GM21390 (cell line): ENCODE data around the gene ZNF576.
"Not testable (repeated sequence)": the region's sequence is repeated elsewhere in the genome, so short reads cannot be mapped to it uniquely, and the experiment has no call there.

Experiments used
- ATAC-seq: cut with Tn5 transposase; IDR thresholded peaks from one replicate; pipeline ENCODE4 v1.9.1; 2021; ENCODE audit not compliant: unreplicated experiment

ZNF576 gene

GRCh38 chr19:43623889-43624670, 27.7 kb downstream of the ZNF576 start:
- ATAC-seq = no peak

- no peak for ATAC-seq
Measured at GRCh38 chr19:43624933-43625332, 28.5 kb downstream of the ZNF576 start.

DNA sequence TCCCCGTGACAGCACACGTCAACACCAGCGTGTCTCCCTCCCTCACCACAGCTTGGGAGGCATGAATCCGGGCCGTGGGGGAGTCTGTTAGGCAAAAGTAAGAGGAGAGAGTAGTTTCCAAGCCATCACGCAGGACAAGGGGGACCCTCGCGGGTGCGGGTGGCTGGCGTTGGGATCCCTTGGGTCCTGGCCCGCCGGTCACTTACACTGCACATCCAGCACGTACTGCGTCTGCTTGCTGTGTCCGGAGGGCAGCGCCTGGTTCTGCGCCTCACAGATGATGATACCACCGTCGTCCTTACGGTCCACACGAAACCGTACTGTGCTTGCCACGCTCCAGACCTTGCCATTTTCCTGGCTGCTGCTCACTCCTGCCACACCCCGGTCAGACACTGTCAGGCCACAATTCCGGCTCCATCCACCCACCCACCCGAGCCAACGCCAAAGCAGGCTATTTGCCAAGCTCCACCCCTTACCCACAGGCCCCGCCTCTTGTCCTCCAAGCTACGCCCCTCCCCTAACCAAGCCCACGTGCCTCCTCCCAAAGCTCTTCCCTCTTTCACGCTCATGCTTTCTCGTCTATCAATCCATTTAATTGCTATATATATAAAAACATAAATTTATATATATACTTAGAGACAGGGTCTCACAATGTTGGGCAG, 29.7 kb downstream of the ZNF576 start:
- ATAC-seq = no peak

DNA sequence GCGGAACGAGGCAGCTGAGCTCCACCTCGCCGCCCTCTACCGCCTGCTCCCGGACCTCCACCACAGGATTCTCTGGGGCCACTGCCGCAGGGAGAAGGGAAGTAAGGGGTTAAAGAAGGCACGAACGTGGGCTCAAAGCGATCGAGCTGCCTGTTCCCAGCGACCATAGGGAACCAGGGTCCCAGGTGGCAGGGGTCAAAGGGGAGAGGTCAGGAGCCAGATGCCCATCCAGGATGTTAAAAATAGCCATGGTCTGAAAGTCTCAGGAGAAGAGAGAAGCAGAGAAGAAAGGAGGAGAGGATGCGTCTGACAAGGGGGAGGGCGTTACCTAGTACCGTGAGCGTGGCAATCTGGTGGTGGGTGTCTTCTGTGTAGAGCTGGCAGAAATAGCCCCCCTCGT, 30.4 kb downstream of the ZNF576 start:
- no peak for ATAC-seq

DNA sequence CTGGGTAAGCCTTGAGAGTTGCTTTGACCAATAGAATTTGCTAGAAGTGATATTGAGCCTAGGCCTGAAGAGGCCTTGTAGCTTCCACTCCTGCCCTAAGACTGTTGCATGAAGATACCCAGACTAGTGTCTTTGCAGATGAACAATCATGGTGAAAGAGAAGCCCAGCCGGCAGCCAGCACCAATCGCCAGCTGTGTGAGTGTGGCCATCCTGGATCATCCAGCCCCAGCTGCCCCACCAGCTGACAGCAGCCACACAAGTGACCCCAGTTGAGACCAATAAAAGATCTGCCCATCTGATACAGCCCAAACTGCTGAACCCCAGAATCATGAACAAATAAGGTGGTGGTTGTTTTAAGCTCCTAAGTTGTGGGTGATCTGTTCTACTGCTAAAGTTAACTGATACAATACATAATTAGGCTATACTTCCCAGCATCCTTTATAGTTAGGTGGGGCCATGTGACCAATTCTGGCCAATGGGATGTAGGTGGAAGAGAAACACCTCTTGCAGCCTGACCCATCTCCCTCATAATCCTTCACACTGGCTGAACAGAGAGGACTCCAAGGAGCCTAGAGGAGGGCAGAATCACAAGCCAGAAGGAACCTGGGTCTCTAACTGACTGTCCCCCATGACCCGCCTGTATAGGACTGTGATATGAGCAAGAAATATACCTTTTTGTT, 32.4 kb downstream of the ZNF576 start:
- no peak for ATAC-seq

DNA sequence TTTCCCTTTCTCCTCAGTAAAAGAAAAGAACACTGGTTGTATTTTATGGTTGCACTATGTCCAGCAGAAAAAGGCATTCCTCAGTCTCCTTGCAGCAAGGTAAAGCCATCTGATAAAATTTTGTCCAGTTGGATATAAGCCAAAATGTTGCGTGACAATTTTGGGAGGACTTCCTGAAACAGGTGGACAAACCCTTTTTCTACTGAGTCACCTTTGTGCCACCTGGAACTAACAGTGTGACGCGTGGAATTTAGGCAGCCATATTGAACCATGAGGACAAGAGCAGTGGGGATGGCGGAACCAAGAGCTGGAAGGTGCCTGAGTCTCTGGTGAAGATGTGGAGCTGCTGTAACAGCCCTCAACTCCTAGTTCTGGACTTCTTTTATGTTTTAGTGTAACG, 35.1 kb downstream of the ZNF576 start:
- no peak for ATAC-seq

DNA sequence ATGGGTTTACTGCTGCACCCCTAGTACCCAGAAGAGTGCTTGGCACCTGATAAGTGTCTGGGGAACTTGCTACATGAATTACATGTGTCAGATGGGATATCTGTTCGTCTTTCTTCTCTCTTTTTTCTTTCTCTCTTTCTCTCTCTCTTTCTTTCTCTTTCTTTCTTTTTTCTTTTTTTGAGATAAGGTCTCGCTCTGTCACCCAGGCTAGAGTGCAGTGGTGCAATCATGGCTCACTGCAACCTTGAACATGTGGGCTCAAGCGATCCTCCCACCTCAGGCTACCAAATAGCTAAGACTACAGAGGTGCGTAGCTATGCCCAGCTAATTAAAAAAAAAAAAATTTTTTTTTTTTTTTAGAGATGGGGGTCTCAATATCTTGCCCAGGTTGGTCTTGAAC, 37.1 kb downstream of the ZNF576 start:
- ATAC-seq = no peak

DNA sequence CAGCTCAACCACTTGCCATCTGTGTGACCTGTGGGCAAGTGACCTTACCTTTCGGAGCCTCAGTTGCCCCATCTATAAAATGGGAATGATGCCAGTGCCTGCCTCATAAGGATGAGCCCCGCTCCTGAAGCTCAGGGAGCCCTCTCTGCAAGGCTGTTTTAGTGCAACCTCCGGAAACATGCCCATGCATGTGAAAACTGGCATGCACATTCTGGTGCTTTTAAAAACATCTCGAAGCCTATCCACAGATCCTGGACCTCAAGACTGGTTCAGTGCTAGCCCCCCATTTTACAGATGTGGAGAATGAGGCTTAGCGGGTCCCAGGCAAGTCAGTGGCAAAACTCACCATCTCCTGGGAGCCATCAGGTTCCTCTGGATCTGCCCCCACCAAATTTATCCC, 37.7 kb downstream of the ZNF576 start:
- ATAC-seq = no peak

DNA sequence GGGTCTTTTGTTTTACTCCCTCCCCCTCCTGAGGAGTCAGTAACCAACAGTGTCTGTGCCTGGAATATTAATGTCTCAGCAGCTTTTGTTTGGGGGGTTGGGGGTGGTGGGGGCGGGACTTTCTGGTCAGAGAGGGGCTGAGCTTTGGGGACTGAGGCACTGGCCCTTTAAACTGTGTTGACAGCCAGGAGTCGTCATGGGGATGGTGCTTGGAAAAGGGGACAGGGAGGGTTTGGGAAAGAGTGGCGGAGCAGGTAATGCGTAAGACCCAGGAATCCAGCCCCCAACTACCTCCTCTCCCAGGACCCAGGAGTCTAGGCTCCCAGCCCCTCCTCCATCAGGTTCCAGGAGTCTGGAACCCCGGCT, 38.1 kb downstream of the ZNF576 start:
- no peak for ATAC-seq

GRCh38 chr19:43634872-43635560, 38.6 kb downstream of the ZNF576 start:
- ATAC-seq = no peak

DNA sequence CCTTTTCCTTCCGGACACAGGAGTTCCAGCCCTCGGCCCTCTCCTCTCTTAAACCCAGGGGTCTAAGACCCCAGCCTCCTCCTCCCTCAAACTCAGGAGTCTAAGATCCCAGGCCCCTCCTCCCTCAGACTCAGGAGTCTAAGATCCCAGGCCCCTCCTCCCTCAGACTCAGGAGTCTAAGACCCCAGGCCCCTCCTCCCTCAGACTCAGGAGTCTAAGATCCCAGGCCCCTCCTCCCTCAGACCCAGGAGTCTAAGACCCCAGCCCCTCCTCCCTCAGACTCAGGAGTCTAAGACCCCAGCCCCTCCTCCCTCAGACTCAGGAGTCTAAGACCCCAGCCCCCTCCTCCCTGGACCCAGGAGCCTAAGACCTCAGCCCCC, 39.2 kb downstream of the ZNF576 start:
- ATAC-seq = not testable (repeated sequence)

DNA sequence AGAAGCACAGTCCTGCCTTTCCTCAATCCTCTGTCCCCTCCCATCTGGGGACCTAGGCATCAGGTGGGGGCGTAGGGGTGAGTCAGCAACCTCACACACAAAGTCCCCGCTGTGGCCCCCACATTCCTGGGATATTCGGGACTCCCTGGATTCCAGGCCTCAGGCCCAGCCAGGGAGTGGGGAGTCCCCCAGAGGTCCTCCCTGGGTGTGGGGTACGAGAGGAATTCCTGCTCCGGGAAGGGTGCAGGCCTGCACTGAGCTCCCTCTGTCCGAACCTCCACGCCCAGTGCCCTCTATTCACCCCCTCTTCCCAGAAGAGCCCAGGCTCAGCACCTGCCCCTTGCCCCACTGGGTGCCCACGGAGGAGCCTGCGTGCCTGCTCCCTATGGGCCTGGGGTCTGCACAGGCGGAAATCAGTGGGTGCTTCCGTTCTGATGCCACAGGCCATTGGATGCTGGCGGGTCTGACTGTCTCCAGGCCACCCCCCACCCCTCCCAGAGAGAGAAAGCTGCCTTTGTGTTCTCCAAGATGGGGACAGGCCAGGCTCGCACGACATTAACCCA, 39.8 kb downstream of the ZNF576 start:
- ATAC-seq = no peak

DNA sequence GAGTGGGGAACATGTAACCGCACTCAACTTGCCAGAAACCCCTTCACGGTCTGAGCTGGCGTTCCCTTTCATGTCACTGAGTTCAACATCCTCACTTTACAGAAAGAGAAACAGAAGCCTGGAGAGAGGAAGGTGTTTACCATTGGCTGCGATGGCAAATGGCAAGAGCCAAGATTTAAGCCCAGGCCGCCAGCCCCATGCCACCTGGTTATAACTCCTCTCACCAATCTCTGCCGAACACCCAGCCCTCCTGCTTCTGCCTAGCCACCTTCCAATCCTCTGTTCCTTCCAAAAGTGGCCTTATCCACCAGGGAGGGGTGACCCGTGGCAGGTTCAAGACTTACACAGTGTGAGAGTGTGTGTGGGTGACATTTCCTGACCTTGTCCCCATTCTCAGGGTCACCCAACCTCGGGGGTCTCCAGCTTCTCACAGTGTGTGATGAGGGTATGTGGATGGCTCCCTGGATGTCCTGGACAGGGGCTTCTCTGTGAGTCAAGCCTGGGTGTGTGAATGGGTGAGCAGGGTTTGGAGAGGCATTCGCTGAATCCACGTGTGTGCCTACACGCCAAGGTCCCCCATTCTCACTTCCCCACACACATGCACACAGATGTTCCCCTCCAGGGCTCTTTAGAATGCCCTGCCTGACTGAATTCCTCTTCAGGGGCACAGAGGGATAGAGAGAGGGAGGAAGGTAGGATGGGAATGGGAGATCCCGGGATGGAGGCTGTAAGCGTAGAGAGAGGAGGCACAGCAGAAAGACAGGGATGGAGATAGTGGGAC, 42.0 kb downstream of the ZNF576 start:
- no peak for ATAC-seq

GRCh38 chr19:43638995-43639518, 42.7 kb downstream of the ZNF576 start:
- no peak for ATAC-seq

GRCh38 chr19:43639519-43640423, 43.4 kb downstream of the ZNF576 start, which contains the start of gene CADM4:
CADM4 (minus strand) TSS chr19:43639850; CDS start chr19:43639790, 60 bp downstream.
- no peak for ATAC-seq

GRCh38 chr19:43640424-43640757, 44.0 kb downstream of the ZNF576 start:
- no peak for ATAC-seq

DNA sequence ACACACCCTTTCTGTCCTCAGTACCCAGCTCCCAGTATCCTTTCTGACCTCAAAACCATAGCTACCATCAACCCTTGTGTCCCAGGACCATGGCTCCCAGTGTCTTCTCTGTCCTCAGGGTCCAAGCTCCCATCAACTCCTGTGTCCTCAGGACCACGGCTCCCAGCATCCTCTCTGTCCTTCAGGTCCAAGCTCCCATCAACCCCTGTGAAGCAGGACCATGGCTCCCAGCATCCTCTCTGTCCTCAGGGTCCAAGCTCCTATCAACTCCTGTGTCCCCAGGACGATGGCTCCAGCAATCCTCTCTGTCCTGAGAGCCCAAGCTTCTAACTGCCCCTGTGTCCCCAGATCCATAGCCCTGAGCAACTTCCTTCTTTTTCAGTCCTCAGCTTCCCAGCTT, 44.9 kb downstream of the ZNF576 start:
- no peak for ATAC-seq

DNA sequence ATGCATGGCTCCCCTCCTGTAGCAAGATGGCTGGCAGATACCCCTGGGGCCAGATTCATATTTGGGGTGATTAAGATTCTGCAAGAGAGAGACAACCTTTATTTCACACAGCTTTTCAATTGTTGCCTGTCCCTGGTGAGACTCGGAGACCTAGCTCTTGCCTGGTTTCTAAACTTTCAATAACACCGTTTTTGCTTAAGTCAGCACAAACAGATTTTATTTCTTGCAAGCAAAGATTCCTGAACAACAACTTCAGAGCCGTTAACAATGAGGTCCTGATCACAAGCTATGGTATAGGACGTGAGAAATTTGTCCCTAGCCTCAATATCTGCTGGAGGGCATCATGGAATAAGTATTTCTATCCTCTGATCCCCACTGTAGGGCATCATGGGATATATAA, 46.1 kb downstream of the ZNF576 start:
- ATAC-seq = no peak

- no peak for ATAC-seq
Measured at GRCh38 chr19:43643326-43643725, 46.9 kb downstream of the ZNF576 start.
